CD8-positive, alpha-beta memory T cell (primary cell): ENCODE results near the gene ADGRF3. TPM values are rescaled to one million over a fixed set of nuclear protein-coding genes. Genes with fewer than 3 reads are reported as not detected.
A peak's percentile ranks its signal among the peaks of the same experiment; 100 is the strongest.
"Not testable (repeated sequence)": the region's sequence is repeated elsewhere in the genome, so short reads cannot be mapped to it uniquely, and the experiment has no call there.

ENCODE experiments used
- CTCF ChIA-PET: fragments of 350-600 bp; sonication (Branson Sonifier 250); formaldehyde crosslinking; loops from one replicate; lab custom pipeline; 2021; ENCODE audit warnings: antibody characterized with exemption; lab: Charles Lee
- POLR2A ChIA-PET: fragments of 350-600 bp; sonication (Branson Sonifier 250); formaldehyde crosslinking; loops from one replicate; lab custom pipeline; 2021; ENCODE audit warnings: antibody characterized with exemption; lab: Charles Lee
- DNase-seq, 5 donors: peaks; one replicate each; pipeline versions ENCODE4 v3.0.0 to v3.0.0-alpha.2; 2020 to 2022; ENCODE audit warnings: mixed read lengths in 1 of 5
- H3K27ac ChIP-seq: one replicate; pipeline ENCODE4 v1.7.0; 2013; ENCODE audit warnings: low read depth, mild to moderate bottlenecking, low read length, moderate library complexity
- H3K27me3 ChIP-seq: 2 replicates; pipeline ENCODE4 v1.7.0; 2013; ENCODE audit warnings: low read length, mild to moderate bottlenecking; ENCODE audit not compliant: insufficient read depth, poor library complexity, severe bottlenecking
- H3K36me3 ChIP-seq: 2 replicates; pipeline ENCODE4 v1.7.0; 2013; ENCODE audit warnings: mild to moderate bottlenecking, low read length, moderate library complexity; ENCODE audit not compliant: insufficient read depth
- H3K4me1 ChIP-seq: 2 replicates; pipeline ENCODE4 v1.7.0; 2013; ENCODE audit warnings: mild to moderate bottlenecking, low read length, moderate library complexity; ENCODE audit not compliant: insufficient read depth
- H3K4me3 ChIP-seq: 2 replicates; pipeline ENCODE4 v1.7.0; 2013; ENCODE audit warnings: mild to moderate bottlenecking, low read length
- H3K9me3 ChIP-seq: 2 replicates; pipeline ENCODE4 v1.7.0; 2013; ENCODE audit warnings: mild to moderate bottlenecking, low read length
- H3K27ac Mint-ChIP-seq, 8 donors: one replicate each; pipeline ENCODE4 v1.8.0; 2020 to 2021; ENCODE audit warnings: mixed read lengths in 8 of 8, mild to moderate bottlenecking in 6 of 8, inconsistent platforms in 3 of 8, moderate library complexity in 3 of 8
- H3K27me3 Mint-ChIP-seq, 2 donors: one replicate each; pipeline ENCODE4 v1.8.0; 2020 to 2021; ENCODE audit warnings: mixed read lengths in 2 of 2, mild to moderate bottlenecking in 1 of 2, moderate library complexity in 1 of 2
- H3K36me3 Mint-ChIP-seq, 3 donors: one replicate each; pipeline ENCODE4 v1.8.0; 2020 to 2021; ENCODE audit warnings: mixed read lengths in 3 of 3, inconsistent platforms in 1 of 3, mild to moderate bottlenecking in 1 of 3
- H3K4me1 Mint-ChIP-seq, 3 donors: one replicate each; pipeline ENCODE4 v1.8.0; 2020 to 2021; ENCODE audit warnings: mixed read lengths in 3 of 3, inconsistent platforms in 1 of 3, mild to moderate bottlenecking in 1 of 3
- H3K4me3 Mint-ChIP-seq, 7 donors: one replicate each; pipeline ENCODE4 v1.8.0; 2020 to 2021; ENCODE audit warnings: mixed read lengths in 7 of 7, mild to moderate bottlenecking in 6 of 7, moderate library complexity in 4 of 7, inconsistent platforms in 2 of 7
- H3K9me3 Mint-ChIP-seq, 5 donors: one replicate each; pipeline ENCODE4 v1.8.0; 2020 to 2022; ENCODE audit warnings: mixed read lengths in 5 of 5, mild to moderate bottlenecking in 3 of 5, moderate library complexity in 2 of 5, inconsistent platforms in 1 of 5
- polyA plus RNA-seq: library from polyadenylated mRNA; unstranded; fragments of 300-500 nt; fragmentation: Illumina TruSeq; gene quantifications from one replicate; pipeline ENCODE4 v1.2.3, GENCODE V29; 2021
- total RNA-seq, 2 experiments: library from RNA; stranded (reverse); gene quantifications; one replicate each; pipeline ENCODE4 v1.2.3, GENCODE V29; 2021

ADGRF3 gene
- total and polyA plus RNA-seq, 3 experiments from 2014 or later: 0.43 to 4.0 (median 2.6) TPM

DNA sequence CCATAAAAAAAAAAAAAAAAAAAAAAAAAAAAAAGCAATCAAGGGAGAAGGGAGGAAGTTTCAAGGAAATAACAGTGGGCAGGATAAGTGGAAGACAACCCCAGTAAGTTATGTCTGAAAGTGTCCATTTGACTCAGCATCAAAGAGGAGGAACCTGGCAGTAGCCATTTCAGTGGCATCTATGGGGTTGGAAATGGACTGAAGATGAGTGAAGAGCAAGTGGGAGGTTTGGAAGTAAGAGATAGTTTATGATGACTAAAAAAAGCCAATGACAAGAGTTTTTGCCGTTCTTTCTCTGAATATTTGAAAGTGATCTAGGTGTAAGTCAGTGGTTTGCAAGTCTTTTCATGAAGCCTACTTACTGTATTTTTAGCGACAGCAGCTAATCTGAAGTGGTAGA lies 9.9 kb downstream of the ADGRF3 start:
- H3K4me3 ChIP-seq: no peak overlapping the region
- no peaks in the 10 kb centered on the region for H3K9me3 ChIP-seq
- peaks cover 0 to 5% (median 3%) of the 10 kb centered on the region in 3 donors for H3K36me3 Mint-ChIP-seq
- H3K27ac Mint-ChIP-seq: no peak overlapping the region
- no peaks in the 10 kb centered on the region for H3K36me3 ChIP-seq
- H3K27me3 Mint-ChIP-seq: no peaks in the 10 kb centered on the region
- H3K27ac ChIP-seq: no peak overlapping the region
- H3K4me3 Mint-ChIP-seq: no peak overlapping the region
- H3K27me3 ChIP-seq: no peaks in the 10 kb centered on the region
- POLR2A ChIA-PET: no interaction called here
- H3K9me3 Mint-ChIP-seq: no peaks in the 10 kb centered on the region
- no peaks in the 10 kb centered on the region for H3K4me1 ChIP-seq
- peaks cover 0 to 5% (median 0%) of the 10 kb centered on the region in 3 donors for H3K4me1 Mint-ChIP-seq
- DNase-seq: no peak
- CTCF ChIA-PET: no interaction called here

DNA sequence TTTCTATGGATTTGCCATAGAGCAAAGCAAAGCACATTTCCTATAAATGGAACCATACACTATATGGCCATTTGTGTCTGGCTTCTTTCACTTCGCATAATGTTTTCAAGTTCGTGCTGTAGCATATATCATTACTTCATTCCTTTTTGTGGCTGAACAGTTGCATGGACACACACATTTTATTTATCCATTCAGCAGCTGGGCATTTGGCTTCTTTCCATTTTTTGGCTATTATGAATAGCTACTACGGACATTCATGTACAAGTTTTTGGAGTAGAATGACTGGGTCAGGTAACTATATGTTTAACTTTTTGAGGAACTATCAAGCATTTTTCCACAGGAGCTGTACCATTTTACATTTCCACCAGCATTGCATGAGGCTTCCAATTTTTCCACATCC lies 11.4 kb downstream of the ADGRF3 start:
- Mint-ChIP-seq H3K9me3 (no peaks in the 10 kb centered on the region), H3K27me3 (no peaks in the 10 kb centered on the region)

DNA sequence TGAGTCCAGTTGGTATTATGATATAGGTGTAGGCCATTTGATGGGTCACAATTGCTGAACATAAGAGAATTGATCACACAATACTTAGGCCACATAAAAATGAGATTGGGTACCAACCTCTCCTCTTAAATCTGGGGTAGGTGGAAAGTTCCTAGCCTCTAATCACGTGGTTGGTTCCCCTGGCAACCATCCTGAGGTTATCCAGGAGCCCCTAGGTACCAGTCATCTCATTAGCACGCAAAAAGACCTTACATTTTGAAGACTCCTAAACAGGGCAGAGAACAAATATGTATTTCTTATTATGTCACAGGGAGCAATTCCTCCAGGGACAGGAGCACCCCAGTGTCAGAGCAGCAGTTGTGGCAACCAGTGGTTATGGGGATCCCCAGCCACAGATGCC lies 13.3 kb downstream of the ADGRF3 start:
- ChIA-PET POLR2A (no interaction called here), CTCF (no interaction called here)
- H3K9me3 Mint-ChIP-seq: no peaks in the 10 kb centered on the region
- no peak overlapping the region for H3K27ac ChIP-seq
- H3K27me3 ChIP-seq: no peaks in the 10 kb centered on the region
- no peak for DNase-seq
- no peaks in the 10 kb centered on the region for H3K9me3 ChIP-seq
- no peaks in the 10 kb centered on the region for H3K36me3 Mint-ChIP-seq
- no peaks in the 10 kb centered on the region for H3K36me3 ChIP-seq
- no peak overlapping the region for H3K27ac Mint-ChIP-seq
- H3K27me3 Mint-ChIP-seq: no peaks in the 10 kb centered on the region
- H3K4me1 Mint-ChIP-seq: peaks cover 6 to 8% (median 8%) of the 10 kb centered on the region in 3 donors
- no peak overlapping the region for H3K4me3 ChIP-seq
- no peaks in the 10 kb centered on the region for H3K4me1 ChIP-seq
- H3K4me3 Mint-ChIP-seq: no peak overlapping the region

More for the DNA sequence above, 11.4 kb downstream of the ADGRF3 start:
- H3K36me3 ChIP-seq: no peaks in the 10 kb centered on the region
- H3K4me3 ChIP-seq: no peak overlapping the region
- no peak for DNase-seq
- H3K4me1 ChIP-seq: no peaks in the 10 kb centered on the region
- no peak overlapping the region for H3K27ac ChIP-seq
- no peaks in the 10 kb centered on the region for H3K27me3 ChIP-seq
- POLR2A ChIA-PET: no interaction called here
- H3K9me3 ChIP-seq: no peaks in the 10 kb centered on the region
- H3K27ac Mint-ChIP-seq: no peak overlapping the region
- CTCF ChIA-PET: no interaction called here
- peaks cover under 1 to 7% (median 2%) of the 10 kb centered on the region in 3 donors for H3K4me1 Mint-ChIP-seq
- peaks cover 0 to 5% (median 3%) of the 10 kb centered on the region in 3 donors for H3K36me3 Mint-ChIP-seq
- H3K4me3 Mint-ChIP-seq: no peak overlapping the region

DNA sequence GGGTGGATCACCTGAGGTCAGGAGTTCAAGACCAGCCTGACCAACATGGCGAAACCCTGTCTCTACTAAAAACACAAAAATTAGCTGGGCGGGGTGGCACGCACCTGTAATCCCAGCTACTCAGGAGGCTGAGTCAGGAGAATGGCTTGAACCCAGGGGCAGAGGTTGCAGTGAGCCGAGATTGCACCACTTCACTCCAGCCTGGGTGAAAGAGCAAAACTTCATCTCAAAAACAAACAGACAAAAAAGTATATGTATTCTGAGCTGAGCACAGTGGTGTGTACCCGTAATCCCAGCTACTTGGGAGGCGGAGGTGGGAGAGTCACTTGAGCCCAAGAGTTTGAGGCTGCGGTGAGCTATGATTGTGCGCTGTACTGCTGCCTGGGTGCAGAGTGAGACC lies 15.3 kb downstream of the ADGRF3 start:
- POLR2A ChIA-PET, H3K27me3 Mint-ChIP-seq, H3K27me3 ChIP-seq, H3K4me3 Mint-ChIP-seq, H3K36me3 Mint-ChIP-seq, H3K9me3 Mint-ChIP-seq, H3K4me1 Mint-ChIP-seq, H3K4me3 ChIP-seq, H3K4me1 ChIP-seq, H3K27ac Mint-ChIP-seq, DNase-seq, H3K9me3 ChIP-seq, H3K27ac ChIP-seq, H3K36me3 ChIP-seq: not testable (repeated sequence)
- CTCF ChIA-PET: interaction anchor here (1.2 to 1.7 kb wide), 3 partner anchors 14 to 340 kb away, joined by 3 to 12 read pairs (median 5); partner anchors contain the start of gene SELENOI

DNA sequence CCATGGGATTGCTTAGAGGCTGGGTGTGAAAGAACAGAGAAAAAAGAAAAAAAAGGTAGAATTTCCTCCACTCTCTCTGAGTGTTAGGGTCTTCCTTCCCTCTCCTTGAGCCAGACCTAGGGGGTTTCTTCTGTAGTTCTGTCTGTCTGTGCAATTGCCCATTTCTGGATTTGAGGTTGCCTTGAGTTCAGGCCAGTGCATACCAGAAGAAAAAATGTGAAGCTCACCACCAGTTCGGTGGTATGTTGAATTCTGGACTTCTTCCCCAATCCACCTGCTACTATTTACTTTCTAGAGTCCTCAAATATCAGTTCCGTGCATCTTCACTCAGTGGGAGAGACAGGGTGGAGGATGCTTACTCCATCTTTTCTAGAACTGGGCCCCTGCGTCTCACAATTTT lies 16.0 kb downstream of the ADGRF3 start:
- H3K27ac Mint-ChIP-seq: no peak overlapping the region

DNA sequence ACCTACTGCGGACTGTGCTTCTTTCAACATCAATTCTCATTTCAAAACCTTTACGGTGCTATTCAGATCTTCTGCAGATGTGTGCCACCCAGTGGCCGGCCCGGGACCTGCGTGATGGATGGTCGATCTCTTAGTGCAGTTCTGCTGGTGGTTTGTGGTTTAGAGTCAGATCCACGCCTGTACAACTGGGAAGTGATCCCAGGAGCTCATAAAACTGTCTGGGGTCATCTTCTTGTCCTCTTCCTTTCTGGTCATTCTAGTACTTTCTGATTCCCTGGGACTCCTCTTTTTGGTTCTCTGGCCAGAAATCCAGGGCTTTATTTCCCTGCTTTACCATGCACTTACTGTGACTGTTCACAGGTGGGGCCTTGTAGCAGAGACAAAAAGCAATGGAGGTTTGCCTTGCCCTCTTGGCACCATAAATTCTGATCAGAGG lies 16.5 kb downstream of the ADGRF3 start:
- CTCF ChIA-PET: interaction anchor here (1.1 to 1.7 kb wide), 3 partner anchors 15 to 339 kb away, joined by 3 to 12 read pairs (median 5); partner anchors contain the start of gene SELENOI
- H3K4me3 Mint-ChIP-seq: peak overlapping the region in 3 of 7 donors; percentile 4 to 27 (median 11)

More for the DNA sequence above, 16.0 kb downstream of the ADGRF3 start:
- no peaks in the 10 kb centered on the region for H3K36me3 ChIP-seq
- H3K4me3 ChIP-seq: no peak overlapping the region
- H3K27ac ChIP-seq: no peak overlapping the region
- H3K4me1 Mint-ChIP-seq: peaks cover 6 to 8% (median 8%) of the 10 kb centered on the region in 3 donors
- H3K27me3 ChIP-seq: no peaks in the 10 kb centered on the region
- DNase-seq: no peak
- no peaks in the 10 kb centered on the region for H3K9me3 ChIP-seq
- no peaks in the 10 kb centered on the region for H3K36me3 Mint-ChIP-seq
- H3K4me3 Mint-ChIP-seq: no peak overlapping the region
- POLR2A ChIA-PET: no interaction called here
- no peaks in the 10 kb centered on the region for H3K27me3 Mint-ChIP-seq
- CTCF ChIA-PET: interaction anchor here (1.2 to 1.7 kb wide), 3 partner anchors 14 to 339 kb away, joined by 3 to 12 read pairs (median 5); partner anchors contain the start of gene SELENOI
- H3K9me3 Mint-ChIP-seq: no peaks in the 10 kb centered on the region
- H3K4me1 ChIP-seq: no peaks in the 10 kb centered on the region

DNA sequence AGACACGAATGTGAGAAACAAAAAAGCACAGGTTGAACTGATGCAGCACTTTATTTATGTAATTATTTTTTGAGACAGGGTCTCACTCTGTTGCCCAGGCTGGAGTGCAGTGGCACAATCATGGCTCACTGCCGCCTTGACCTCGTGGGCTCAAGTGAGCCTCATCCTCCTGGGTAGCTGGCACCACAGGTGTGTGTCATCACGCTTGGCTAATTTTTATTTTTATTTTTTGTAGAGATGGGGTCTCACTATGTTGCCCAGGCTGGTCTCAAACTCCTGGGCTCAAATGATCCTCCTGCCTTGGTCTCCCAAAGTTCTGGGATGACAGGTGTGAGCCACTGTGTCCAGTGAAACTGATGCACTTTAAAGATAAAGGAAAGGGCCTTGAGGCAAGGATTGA lies 17.5 kb downstream of the ADGRF3 start:
- POLR2A ChIA-PET, H3K4me3 Mint-ChIP-seq: not testable (repeated sequence)

More for the DNA sequence above, 16.5 kb downstream of the ADGRF3 start:
- Histone ChIP-seq H3K27me3 (no peaks in the 10 kb centered on the region), H3K4me1 (no peaks in the 10 kb centered on the region), H3K4me3 (no peak overlapping the region), H3K27ac (no peak overlapping the region), H3K36me3 (no peaks in the 10 kb centered on the region), H3K9me3 (no peaks in the 10 kb centered on the region)
- Mint-ChIP-seq H3K9me3 (no peaks in the 10 kb centered on the region), H3K4me1 (peaks cover 6 to 8% (median 8%) of the 10 kb centered on the region in 3 donors), H3K27ac (peak overlapping the region in 2 of 8 donors; percentile 0 to 4), H3K27me3 (no peaks in the 10 kb centered on the region), H3K36me3 (no peaks in the 10 kb centered on the region)
- DNase-seq: peak; percentile 57 to 85 (median 68)
- POLR2A ChIA-PET: no interaction called here

DNA sequence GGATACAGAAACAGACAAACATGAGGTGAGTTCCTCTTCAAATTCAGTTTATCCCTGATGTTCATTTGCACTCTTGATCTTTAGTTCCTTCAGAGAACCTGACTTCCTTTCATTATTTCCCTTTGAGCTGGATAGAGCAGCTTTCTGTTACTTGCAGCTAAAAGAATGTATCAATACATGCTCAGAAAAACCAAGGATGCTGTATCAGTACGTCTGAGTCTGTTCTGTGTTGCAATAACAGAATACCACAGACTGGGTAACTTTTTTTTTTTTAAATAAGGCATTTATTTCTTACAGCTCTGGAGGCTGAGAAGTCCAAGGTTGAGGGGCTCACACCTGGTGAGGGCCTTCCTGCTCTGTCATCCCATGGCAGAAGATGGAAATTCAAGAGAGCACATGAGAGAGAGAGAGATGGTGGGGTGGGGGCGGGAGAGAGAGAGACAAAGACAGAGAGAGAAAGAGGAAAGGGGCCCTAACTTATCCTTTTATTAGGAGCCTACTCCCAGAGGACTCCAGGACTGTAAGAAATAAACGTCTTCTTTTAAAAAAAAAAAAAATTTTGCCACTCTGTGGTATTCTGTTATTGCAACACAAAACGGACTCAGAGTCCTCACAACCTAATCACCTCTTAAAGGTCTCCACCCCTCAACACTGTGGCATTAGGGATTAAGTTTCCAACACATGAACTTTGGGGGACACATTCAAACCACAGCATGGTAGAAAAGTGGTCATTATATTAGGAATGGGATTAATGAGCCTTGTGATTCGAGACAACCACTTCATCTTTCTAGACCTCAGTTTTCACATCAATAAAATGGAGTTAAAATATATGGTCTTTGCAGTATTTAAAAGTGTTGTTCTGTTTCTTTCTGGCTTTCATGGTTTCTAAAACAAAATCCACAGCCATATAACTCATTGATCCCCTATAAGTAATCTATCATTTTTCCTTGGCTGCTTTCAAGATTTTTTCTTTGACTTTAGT lies 19.0 kb downstream of the ADGRF3 start:
- Histone ChIP-seq H3K27me3 (no peaks in the 10 kb centered on the region), H3K4me3 (no peak overlapping the region), H3K9me3 (no peaks in the 10 kb centered on the region), H3K36me3 (no peaks in the 10 kb centered on the region), H3K4me1 (no peaks in the 10 kb centered on the region), H3K27ac (no peak overlapping the region)
- Mint-ChIP-seq H3K27me3 (no peaks in the 10 kb centered on the region), H3K9me3 (no peaks in the 10 kb centered on the region), H3K27ac (no peak overlapping the region), H3K4me3 (no peak overlapping the region), H3K36me3 (no peaks in the 10 kb centered on the region), H3K4me1 (peaks cover 6 to 8% (median 8%) of the 10 kb centered on the region in 3 donors)
- POLR2A ChIA-PET: no interaction called here
- DNase-seq: no peak
- CTCF ChIA-PET: interaction anchor here (0.8 to 1.1 kb wide), 2 partner anchors 27 to 239 kb away, joined by 3 read pairs; no protein-coding TSS in a partner anchor

More for the DNA sequence above, 17.5 kb downstream of the ADGRF3 start:
- CTCF ChIA-PET: interaction anchor here (1.1 kb wide), 1 partner anchor 144 kb away, joined by 3 read pairs; no protein-coding TSS in a partner anchor
- not testable (repeated sequence) for H3K27ac Mint-ChIP-seq, H3K36me3 ChIP-seq, H3K36me3 Mint-ChIP-seq, H3K9me3 Mint-ChIP-seq, H3K9me3 ChIP-seq, DNase-seq, H3K4me1 Mint-ChIP-seq, H3K4me3 ChIP-seq, H3K4me1 ChIP-seq, H3K27ac ChIP-seq, H3K27me3 ChIP-seq, H3K27me3 Mint-ChIP-seq
